ENCODE results near the gene NCF4.

The NCF4 gene

DNA sequence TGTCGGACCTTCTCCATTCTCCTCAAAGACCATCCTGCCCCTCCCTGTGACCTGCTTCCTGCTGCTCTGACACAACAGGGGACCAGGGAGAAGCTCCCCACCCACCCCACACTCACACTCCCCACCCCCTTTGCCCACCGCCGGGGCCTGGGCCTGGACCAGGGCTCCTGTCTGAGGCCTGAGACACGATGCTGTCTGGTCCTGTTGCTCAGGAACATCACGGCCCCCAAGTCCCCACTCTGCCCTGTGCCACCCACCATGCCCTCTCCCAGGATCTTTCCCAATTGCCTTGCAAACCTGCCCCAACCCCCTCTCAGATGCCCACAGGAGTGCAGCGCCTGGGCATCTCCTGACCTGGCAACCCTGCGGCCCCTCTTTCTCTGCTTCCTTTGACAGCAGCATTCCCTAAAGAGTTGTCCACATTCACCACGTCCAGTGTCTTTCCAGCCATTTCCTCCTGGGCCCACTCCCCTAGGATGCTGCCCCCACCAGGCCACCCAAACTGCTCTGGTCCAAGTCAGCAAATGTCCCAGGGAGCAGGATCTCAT lies 63.4 kb downstream of the NCF4 start:
- DNase-seq = no peak

GRCh38 chr22:36925388-36926290 lies 64.8 kb downstream of the NCF4 start:
- DNase-seq = no peak

- no peak for DNase-seq
Measured at GRCh38 chr22:36926309-36926708, 65.5 kb downstream of the NCF4 start.

DNA sequence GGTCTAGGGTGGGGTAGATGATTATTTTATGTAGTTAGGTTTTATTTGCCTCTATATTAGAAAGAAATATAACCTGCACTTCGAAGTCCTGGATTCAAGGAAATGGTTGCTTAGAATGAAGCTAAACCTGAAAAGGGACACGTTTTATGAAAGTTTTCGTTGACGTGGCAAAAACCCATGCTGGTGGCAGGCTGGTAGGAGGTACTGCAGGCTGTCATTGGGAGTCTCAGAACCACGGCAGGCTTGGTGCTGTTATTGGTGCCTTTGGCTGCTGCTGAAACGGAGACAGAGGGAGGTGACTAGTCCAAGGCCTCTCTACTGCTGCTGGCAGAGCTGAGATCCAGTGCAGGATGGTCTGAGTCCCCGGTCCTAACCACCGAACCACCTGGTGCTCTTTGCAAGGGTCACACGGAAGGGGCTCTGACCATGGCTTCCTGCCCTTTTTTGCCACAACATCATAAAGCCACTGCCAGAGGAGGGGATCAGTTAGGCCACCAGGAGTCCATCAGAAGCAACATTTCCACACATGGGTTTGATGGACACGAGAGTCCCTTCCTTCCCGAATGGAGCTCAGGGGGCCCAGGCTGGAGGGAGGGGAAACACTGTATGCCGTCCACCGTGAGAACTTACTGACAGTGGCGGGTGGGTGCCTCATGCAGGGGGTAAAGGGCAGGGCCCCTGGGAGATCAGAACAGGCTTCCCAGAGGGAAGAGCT lies 66.1 kb downstream of the NCF4 start:
- no peak for DNase-seq

Data from NCI-H1092 (cell line).